NCI-H2029 (cell line): ENCODE results near the gene CDHR5.

Source experiments
- DNase-seq: peaks from one replicate; lab custom pipeline; 2025; lab: John Stamatoyannopoulos, UW

The CDHR5 gene

GRCh38 chr11:643849-644738 is 19.3 kb upstream of the CDHR5 start:
- no peak for DNase-seq

GRCh38 chr11:643366-643765 is 18.6 kb upstream of the CDHR5 start:
- no peak for DNase-seq

GRCh38 chr11:641806-642370 is 17.1 kb upstream of the CDHR5 start:
- DNase-seq = no peak

GRCh38 chr11:640021-640706 is 15.4 kb upstream of the CDHR5 start:
- DNase-seq = no peak

- DNase-seq = no peak
Measured at GRCh38 chr11:639332-639955, 14.7 kb upstream of the CDHR5 start.

GRCh38 chr11:638631-639331 is 14.0 kb upstream of the CDHR5 start:
- DNase-seq = no peak

GRCh38 chr11:637593-638521 is 13.1 kb upstream of the CDHR5 start:
- no peak for DNase-seq

GRCh38 chr11:637333-637592 is 12.5 kb upstream of the CDHR5 start:
- DNase-seq = no peak

- no peak for DNase-seq
Measured at GRCh38 chr11:636511-637332, 12.0 kb upstream of the CDHR5 start, which contains the start of gene DRD4. Gene DRD4, plus strand, starts transcription at chr11:637269. Its CDS starts 36 bp downstream, at chr11:637305.

GRCh38 chr11:635945-636510 is 11.3 kb upstream of the CDHR5 start:
- DNase-seq = no peak

- DNase-seq = no peak
Measured at GRCh38 chr11:630871-631270, 6.1 kb upstream of the CDHR5 start.

GRCh38 chr11:629237-629583 is 4.5 kb upstream of the CDHR5 start:
- DNase-seq = no peak

GRCh38 chr11:628056-628455 is 3.3 kb upstream of the CDHR5 start:
- DNase-seq = no peak

GRCh38 chr11:627308-627576 is 2.5 kb upstream of the CDHR5 start:
- DNase-seq = no peak

GRCh38 chr11:626475-627307 is 1.9 kb upstream of the CDHR5 start, which contains the start of gene SCT:
Gene SCT, minus strand, starts transcription at chr11:627181. Its CDS starts 38 bp downstream, at chr11:627143.
- no peak for DNase-seq

- DNase-seq = no peak
Measured at GRCh38 chr11:625636-626268, 997 bp upstream of the CDHR5 start.

GRCh38 chr11:623999-624704 is 603 bp downstream of the CDHR5 start:
- DNase-seq = no peak

GRCh38 chr11:623349-623869 is 1.3 kb downstream of the CDHR5 start:
- no peak for DNase-seq
